IMR-90 (cell line): Measurements from ENCODE around the gene NRDC. TPM values are rescaled to one million over a fixed set of nuclear protein-coding genes. Genes with fewer than 3 reads are reported as not detected.

Experiments
- ATAC-seq: fragments of 200-7000 bp; cut with Tn5 transposase; 2 replicates; pipeline ENCODE4 v1.9.1; 2020; ENCODE audit warnings: low read depth, mild to moderate bottlenecking, moderate library complexity
- BruUV-seq: library from RNA; stranded (reverse); fragments of 400-500 nt; replicated peaks from 2 replicates; lab custom pipeline; 2021; lab: Mats Ljungman, UMichigan
- CTCF ChIA-PET: fragments of 300-600 bp; formaldehyde crosslinking; extraction: SDS; loops from one replicate; lab custom pipeline; 2021; ENCODE audit warnings: antibody characterized with exemption; lab: Yijun Ruan, JAX
- POLR2A ChIA-PET: fragments of 300-600 bp; sonication (Branson Sonifier 250); formaldehyde crosslinking; loops from one replicate; lab custom pipeline; 2022; ENCODE audit warnings: antibody characterized with exemption; ENCODE audit not compliant: unreplicated experiment; lab: Charles Lee
- DNase-seq: peaks from one replicate; pipeline ENCODE4 v3.0.0; 2013
- H2AFZ ChIP-seq: replicated peaks from 2 replicates; pipeline ENCODE3; 2013; ENCODE audit warnings: low read length, mild to moderate bottlenecking; ENCODE audit not compliant: poor library complexity
- H2AK5ac ChIP-seq: 2 replicates; pipeline ENCODE4 v1.6.1; 2013; ENCODE audit warnings: low read depth, low read length, inconsistent platforms
- H2AK9ac ChIP-seq: replicated peaks from 2 replicates; pipeline ENCODE3; 2013; ENCODE audit warnings: mild to moderate bottlenecking, low read depth, low read length, moderate library complexity; ENCODE audit not compliant: poor library complexity
- H2BK120ac ChIP-seq: 2 replicates; pipeline ENCODE4 v1.6.1; 2013; ENCODE audit warnings: low read depth, low read length, inconsistent platforms
- H2BK15ac ChIP-seq: 3 replicates; pipeline ENCODE4 v1.6.1; 2013; ENCODE audit warnings: low read depth, low read length, inconsistent platforms
- H2BK20ac ChIP-seq: 2 replicates; pipeline ENCODE4 v1.6.1; 2013; ENCODE audit warnings: low read depth, mild to moderate bottlenecking, inconsistent platforms, low read length, moderate library complexity
- H2BK5ac ChIP-seq: 2 replicates; pipeline ENCODE4 v1.6.1; 2013; ENCODE audit warnings: mild to moderate bottlenecking, low read depth, low read length, inconsistent platforms; ENCODE audit not compliant: poor library complexity, severe bottlenecking
- H3K14ac ChIP-seq: replicated peaks from 2 replicates; pipeline ENCODE4 v1.6.1; 2013; ENCODE audit warnings: low read depth, low read length, inconsistent platforms
- H3K18ac ChIP-seq: 2 replicates; pipeline ENCODE4 v1.6.1; 2013; ENCODE audit warnings: low read depth, low read length, control low read depth
- H3K23ac ChIP-seq: 2 replicates; pipeline ENCODE4 v1.6.1; 2013; ENCODE audit warnings: low read depth, low read length, inconsistent platforms
- H3K27ac ChIP-seq: 2 replicates; pipeline ENCODE4 v1.5.1; 2013; ENCODE audit warnings: mild to moderate bottlenecking, control low read depth, low read length; ENCODE audit not compliant: insufficient read depth
- H3K27me3 ChIP-seq: 2 replicates; pipeline ENCODE4 v1.6.1; 2013; ENCODE audit warnings: low read length; ENCODE audit not compliant: control insufficient read depth, insufficient read depth
- H3K36me3 ChIP-seq: 2 replicates; pipeline ENCODE4 v1.6.1; 2013; ENCODE audit warnings: low read length, mixed read lengths; ENCODE audit not compliant: control insufficient read depth, insufficient read depth
- H3K4ac ChIP-seq: 2 replicates; pipeline ENCODE4 v1.6.1; 2013; ENCODE audit warnings: low read depth, low read length, inconsistent platforms
- H3K4me1 ChIP-seq: 2 replicates; pipeline ENCODE4 v1.6.1; 2013; ENCODE audit warnings: low read length, mixed read lengths; ENCODE audit not compliant: control insufficient read depth, insufficient read depth
- H3K4me2 ChIP-seq: 2 replicates; pipeline ENCODE4 v1.6.1; 2013; ENCODE audit warnings: low read depth, mild to moderate bottlenecking, control low read depth, low read length, moderate library complexity
- H3K4me3 ChIP-seq: 2 replicates; pipeline ENCODE4 v1.5.1; 2013; ENCODE audit warnings: low read depth, mild to moderate bottlenecking, control low read depth, low read length, moderate library complexity; ENCODE audit not compliant: insufficient read depth
- H3K56ac ChIP-seq: 2 replicates; pipeline ENCODE4 v1.6.1; 2013; ENCODE audit warnings: low read length, inconsistent platforms; ENCODE audit not compliant: insufficient read depth; ENCODE audit errors: extremely low read depth
- H3K79me1 ChIP-seq, 2 experiments: 2 replicates each; pipeline ENCODE4 v1.6.1; 2013; ENCODE audit warnings: low read length in 2 of 2, inconsistent platforms in 1 of 2, low read depth in 1 of 2
- H3K9ac ChIP-seq: 2 replicates; pipeline ENCODE4 v1.6.1; 2013; ENCODE audit warnings: low read depth, low read length, control low read depth
- H3K9me1 ChIP-seq: 2 replicates; pipeline ENCODE4 v1.6.1; 2013; ENCODE audit warnings: low read length, inconsistent platforms; ENCODE audit not compliant: insufficient read depth
- H3K9me3 ChIP-seq: 2 replicates; pipeline ENCODE4 v1.6.1; 2013; ENCODE audit warnings: low read length; ENCODE audit not compliant: control insufficient read depth, insufficient read depth
- H4K20me1 ChIP-seq: 2 replicates; pipeline ENCODE4 v1.6.1; 2013; ENCODE audit warnings: low read length, inconsistent platforms; ENCODE audit not compliant: insufficient read depth
- H4K5ac ChIP-seq: 2 replicates; pipeline ENCODE4 v1.6.1; 2013; ENCODE audit warnings: mild to moderate bottlenecking, low read depth, low read length, control low read depth
- H4K8ac ChIP-seq, 2 experiments: 2 replicates each; pipeline ENCODE4 v1.6.1; 2013; ENCODE audit warnings: low read depth in 2 of 2, low read length in 2 of 2, control low read depth in 1 of 2, inconsistent platforms in 1 of 2
- H4K91ac ChIP-seq: 2 replicates; pipeline ENCODE4 v1.6.1; 2013; ENCODE audit warnings: low read depth, low read length, inconsistent platforms; ENCODE audit not compliant: insufficient read depth
- CEBPB ChIP-seq: IDR thresholded peaks from 2 replicates; pipeline ENCODE4 v1.6.1; 2012; ENCODE audit warnings: low read depth, low read length, improper control_type of control experiment
- CHD1 ChIP-seq: IDR thresholded peaks from 2 replicates; pipeline ENCODE4 v1.6.1; 2012; ENCODE audit warnings: low read depth, low read length, improper control_type of control experiment
- FOS ChIP-seq: fragments of 150-350 bp; IDR thresholded peaks from 2 replicates; pipeline ENCODE4 v1.6.1; 2016; ENCODE audit warnings: low read depth, low read length
- MAFK ChIP-seq: IDR thresholded peaks from 2 replicates; pipeline ENCODE4 v1.6.1; 2012; ENCODE audit warnings: low read depth, low read length, improper control_type of control experiment
- NFE2L2 ChIP-seq: fragments of 150-350 bp; IDR thresholded peaks from 2 replicates; pipeline ENCODE4 v1.6.1; 2016; ENCODE audit warnings: low read depth, mild to moderate bottlenecking, low read length
- POLR2A ChIP-seq: IDR thresholded peaks from 2 replicates; pipeline ENCODE4 v1.6.1; 2012; ENCODE audit warnings: mild to moderate bottlenecking, low read depth, low read length
- RFX5 ChIP-seq: IDR thresholded peaks from 2 replicates; pipeline ENCODE4 v1.8.0; 2012; ENCODE audit warnings: low read depth, mild to moderate bottlenecking, low read length, moderate library complexity
- SMC3 ChIP-seq: fragments of 150-350 bp; IDR thresholded peaks from 2 replicates; pipeline ENCODE4 v1.6.1; 2016; ENCODE audit warnings: low read depth, mild to moderate bottlenecking, antibody characterized with exemption, low read length, moderate library complexity
- WGBS, 2 experiments: methylation state at CpG; one replicate each; pipeline versions ENCODE4 v1.1.5 to v1.1.7; 2013; ENCODE audit warnings: missing lambda C conversion rate in 2 of 2; ENCODE audit not compliant: insufficient read length in 1 of 2; ENCODE audit errors: extremely low coverage in 2 of 2; 5-methylcytosine and 5-hydroxymethylcytosine counted together
- dilution Hi-C: fragments of 300-500 bp; cut with HindIII; formaldehyde crosslinking; loops from one replicate; pipeline ENCODE4 v1.14.3; 2018; ENCODE audit warnings: low sequenced_read_pairs; ENCODE audit not compliant: unreplicated experiment
- in situ Hi-C: fragments of 300-500 bp; cut with MboI; formaldehyde crosslinking; loops from 3 replicates; pipeline ENCODE4 v1.14.3; 2019; ENCODE audit warnings: low sequenced_read_pairs, inconsistent platforms, mixed read lengths
- intact Hi-C: fragments of 100-400 bp; cut with micrococcal nuclease; formaldehyde crosslinking; loops from 2 replicates; pipeline ENCODE4 v1.10.0; 2022
- polyA plus RNA-seq, 3 experiments: library from polyadenylated mRNA; depleted of rRNA; stranded (reverse); fragments of >200 nt; gene quantifications; 2 replicates each; pipeline ENCODE4 v1.2.3, GENCODE V29; 2012; ENCODE audit warnings: low replicate concordance in 1 of 3
- total RNA-seq: library from RNA; depleted of rRNA; stranded (reverse); fragments of >200 nt; gene quantifications from 2 replicates; pipeline ENCODE4 v1.2.3, GENCODE V29; 2012
- TF ChIP-seq, protein P1 (sequence below): fragments of 150-350 bp; IDR thresholded peaks from 2 replicates; pipeline ENCODE4 v1.6.1; 2017; ENCODE audit warnings: mild to moderate bottlenecking, antibody characterized with exemption, low read length, low read depth
- TF ChIP-seq, protein P2 (sequence below): fragments of 150-350 bp; IDR thresholded peaks from 2 replicates; pipeline ENCODE4 v1.6.1; 2016; ENCODE audit warnings: low read depth, mild to moderate bottlenecking, low read length, moderate library complexity, borderline replicate concordance
- TF ChIP-seq, protein P3 (sequence below): conservative IDR thresholded peaks from 2 replicates; pipeline ENCODE4 v1.5.1; 2012; ENCODE audit warnings: mild to moderate bottlenecking, low read depth, low read length, improper control_type of control experiment

NRDC gene
- total and polyA plus RNA-seq, 2 of the 4 experiments (the other 2 are of a cell fraction): 75.8 to 84.7 TPM

DNA sequence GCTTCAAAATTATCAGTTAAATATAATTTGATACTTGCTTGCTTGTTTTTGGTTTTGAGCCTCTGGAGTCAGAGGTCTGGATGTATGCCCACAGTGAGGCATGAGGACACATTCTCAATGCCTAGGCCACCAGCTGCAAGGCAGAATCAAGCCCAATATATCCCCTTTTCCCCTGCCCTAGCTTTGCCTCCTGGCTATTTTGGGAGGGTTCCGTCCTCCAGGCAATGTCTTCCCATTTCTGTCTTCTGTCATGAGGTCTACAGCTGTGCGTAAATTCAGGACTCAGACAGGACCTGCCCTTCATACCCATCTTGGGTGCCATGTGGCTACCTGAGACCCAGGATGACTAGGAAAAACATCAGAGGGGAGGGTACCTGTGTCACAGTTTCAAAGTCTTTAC is 19.2 kb downstream of the NRDC start:
- H3K4me1 ChIP-seq: no peaks in the 10 kb centered on the region
- ChIA-PET CTCF (no interaction called here), POLR2A (no interaction called here)
- H4K8ac ChIP-seq: no peak overlapping the region
- dilution Hi-C loops (no loop called here), intact Hi-C loops (no loop called here), in situ Hi-C loops (no loop called here)
- no peak overlapping the region for H2BK15ac ChIP-seq
- H2AK9ac ChIP-seq: no peak overlapping the region
- peaks cover 2% of the 10 kb centered on the region; the same call in 1 of the 2 replicates for H3K36me3 ChIP-seq
- H3K18ac ChIP-seq: no peak overlapping the region
- H3K4ac ChIP-seq: no peak overlapping the region
- no peak overlapping the region for H2BK20ac ChIP-seq
- WGBS, 2 experiments: 100% methylated on average over 1 of the region's 2 CpGs; no CpG with 5 or more reads in 1 of the 2 experiments
- no peak overlapping the region for H2AK5ac ChIP-seq
- DNase-seq (no peak), ATAC-seq (no peak)
- TF ChIP-seq, protein P1, sequence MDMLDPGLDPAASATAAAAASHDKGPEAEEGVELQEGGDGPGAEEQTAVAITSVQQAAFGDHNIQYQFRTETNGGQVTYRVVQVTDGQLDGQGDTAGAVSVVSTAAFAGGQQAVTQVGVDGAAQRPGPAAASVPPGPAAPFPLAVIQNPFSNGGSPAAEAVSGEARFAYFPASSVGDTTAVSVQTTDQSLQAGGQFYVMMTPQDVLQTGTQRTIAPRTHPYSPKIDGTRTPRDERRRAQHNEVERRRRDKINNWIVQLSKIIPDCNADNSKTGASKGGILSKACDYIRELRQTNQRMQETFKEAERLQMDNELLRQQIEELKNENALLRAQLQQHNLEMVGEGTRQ: no peak
- TF ChIP-seq CEBPB (no peak), NFE2L2 (no peak), POLR2A (no peak), SMC3 (no peak), FOS (no peak), CHD1 (no peak), RFX5 (no peak), MAFK (no peak)
- TF ChIP-seq, protein P2, sequence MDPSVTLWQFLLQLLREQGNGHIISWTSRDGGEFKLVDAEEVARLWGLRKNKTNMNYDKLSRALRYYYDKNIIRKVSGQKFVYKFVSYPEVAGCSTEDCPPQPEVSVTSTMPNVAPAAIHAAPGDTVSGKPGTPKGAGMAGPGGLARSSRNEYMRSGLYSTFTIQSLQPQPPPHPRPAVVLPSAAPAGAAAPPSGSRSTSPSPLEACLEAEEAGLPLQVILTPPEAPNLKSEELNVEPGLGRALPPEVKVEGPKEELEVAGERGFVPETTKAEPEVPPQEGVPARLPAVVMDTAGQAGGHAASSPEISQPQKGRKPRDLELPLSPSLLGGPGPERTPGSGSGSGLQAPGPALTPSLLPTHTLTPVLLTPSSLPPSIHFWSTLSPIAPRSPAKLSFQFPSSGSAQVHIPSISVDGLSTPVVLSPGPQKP: no peak
- TF ChIP-seq, protein P3, sequence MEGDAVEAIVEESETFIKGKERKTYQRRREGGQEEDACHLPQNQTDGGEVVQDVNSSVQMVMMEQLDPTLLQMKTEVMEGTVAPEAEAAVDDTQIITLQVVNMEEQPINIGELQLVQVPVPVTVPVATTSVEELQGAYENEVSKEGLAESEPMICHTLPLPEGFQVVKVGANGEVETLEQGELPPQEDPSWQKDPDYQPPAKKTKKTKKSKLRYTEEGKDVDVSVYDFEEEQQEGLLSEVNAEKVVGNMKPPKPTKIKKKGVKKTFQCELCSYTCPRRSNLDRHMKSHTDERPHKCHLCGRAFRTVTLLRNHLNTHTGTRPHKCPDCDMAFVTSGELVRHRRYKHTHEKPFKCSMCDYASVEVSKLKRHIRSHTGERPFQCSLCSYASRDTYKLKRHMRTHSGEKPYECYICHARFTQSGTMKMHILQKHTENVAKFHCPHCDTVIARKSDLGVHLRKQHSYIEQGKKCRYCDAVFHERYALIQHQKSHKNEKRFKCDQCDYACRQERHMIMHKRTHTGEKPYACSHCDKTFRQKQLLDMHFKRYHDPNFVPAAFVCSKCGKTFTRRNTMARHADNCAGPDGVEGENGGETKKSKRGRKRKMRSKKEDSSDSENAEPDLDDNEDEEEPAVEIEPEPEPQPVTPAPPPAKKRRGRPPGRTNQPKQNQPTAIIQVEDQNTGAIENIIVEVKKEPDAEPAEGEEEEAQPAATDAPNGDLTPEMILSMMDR: no peak
- BruUV-seq: no TSS peak
- H4K5ac ChIP-seq: no peak overlapping the region
- H3K79me1 ChIP-seq: peaks cover 47 to 71% of the 10 kb centered on the region in 2 experiments
- H3K9me1 ChIP-seq: peaks cover 6% of the 10 kb centered on the region
- no peak overlapping the region for H2BK120ac ChIP-seq
- no peak overlapping the region for H3K23ac ChIP-seq
- H3K9ac ChIP-seq: no peak overlapping the region
- no peaks in the 10 kb centered on the region for H3K9me3 ChIP-seq
- H4K91ac ChIP-seq: no peak overlapping the region
- no peaks in the 10 kb centered on the region for H3K27me3 ChIP-seq
- H3K4me3 ChIP-seq: no peak overlapping the region
- H3K27ac ChIP-seq: no peak overlapping the region
- no peak overlapping the region for H2BK5ac ChIP-seq
- H3K56ac ChIP-seq: no peak overlapping the region
- no peak overlapping the region for H2AFZ ChIP-seq
- no peak overlapping the region for H3K14ac ChIP-seq
- no peak overlapping the region for H3K4me2 ChIP-seq
- peaks cover 39% of the 10 kb centered on the region for H4K20me1 ChIP-seq
